Breast epithelium (tissue), 3 donors: ENCODE measurements around the gene SDK2.

ENCODE experiments used
- POLR2AphosphoS5 ChIP-seq, 3 donors: sonication (generic); formaldehyde crosslinking; IDR thresholded peaks; one replicate each; pipeline ENCODE4 v1.6.1; 2017; ENCODE audit warnings: antibody characterized with exemption in 3 of 3
- TF ChIP-seq, protein P1 (sequence below), 3 donors: fragments of 450-650 bp; IDR thresholded peaks; one replicate each; pipeline ENCODE4 v1.5.1; 2016 to 2017; ENCODE audit warnings: antibody characterized with exemption in 3 of 3, mild to moderate bottlenecking in 3 of 3, moderate library complexity in 3 of 3

DNA sequence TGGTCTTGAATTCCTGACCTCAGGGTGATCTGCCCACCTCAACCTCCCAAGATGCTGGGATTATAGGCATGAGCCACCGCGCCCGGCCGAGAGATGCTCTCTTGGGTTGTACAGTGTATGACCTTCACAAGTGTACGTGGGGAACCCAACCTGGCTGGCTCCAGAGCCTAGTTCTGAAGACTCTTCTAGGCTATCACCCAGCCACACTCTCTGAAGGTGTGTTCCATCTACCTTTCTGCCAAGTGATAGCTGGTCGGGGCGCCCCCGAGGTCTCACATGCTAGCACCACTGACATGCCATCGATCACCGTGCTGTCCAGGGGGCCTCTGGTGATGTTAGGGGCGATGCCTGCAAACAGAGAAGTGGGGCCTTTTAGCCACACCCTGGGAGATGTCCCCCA lies 210.7 kb downstream of the SDK2 start:
- TF ChIP-seq, protein P1, sequence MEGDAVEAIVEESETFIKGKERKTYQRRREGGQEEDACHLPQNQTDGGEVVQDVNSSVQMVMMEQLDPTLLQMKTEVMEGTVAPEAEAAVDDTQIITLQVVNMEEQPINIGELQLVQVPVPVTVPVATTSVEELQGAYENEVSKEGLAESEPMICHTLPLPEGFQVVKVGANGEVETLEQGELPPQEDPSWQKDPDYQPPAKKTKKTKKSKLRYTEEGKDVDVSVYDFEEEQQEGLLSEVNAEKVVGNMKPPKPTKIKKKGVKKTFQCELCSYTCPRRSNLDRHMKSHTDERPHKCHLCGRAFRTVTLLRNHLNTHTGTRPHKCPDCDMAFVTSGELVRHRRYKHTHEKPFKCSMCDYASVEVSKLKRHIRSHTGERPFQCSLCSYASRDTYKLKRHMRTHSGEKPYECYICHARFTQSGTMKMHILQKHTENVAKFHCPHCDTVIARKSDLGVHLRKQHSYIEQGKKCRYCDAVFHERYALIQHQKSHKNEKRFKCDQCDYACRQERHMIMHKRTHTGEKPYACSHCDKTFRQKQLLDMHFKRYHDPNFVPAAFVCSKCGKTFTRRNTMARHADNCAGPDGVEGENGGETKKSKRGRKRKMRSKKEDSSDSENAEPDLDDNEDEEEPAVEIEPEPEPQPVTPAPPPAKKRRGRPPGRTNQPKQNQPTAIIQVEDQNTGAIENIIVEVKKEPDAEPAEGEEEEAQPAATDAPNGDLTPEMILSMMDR (IDR thresholded peaks at IDR 0.05): no peak
- TF ChIP-seq POLR2AphosphoS5 (IDR thresholded peaks at IDR 0.05): no peak
